Nephron progenitor cell (in vitro differentiated cells): Measurements from ENCODE around the gene DCLK2.

Experiments used
- DNase-seq: peaks from one replicate; pipeline ENCODE4 v3.0.0; 2021
- H3K27ac Mint-ChIP-seq: 2 replicates; pipeline ENCODE4 v1.8.0; 2021; ENCODE audit warnings: mild to moderate bottlenecking, moderate library complexity, mixed read lengths
- H3K27me3 Mint-ChIP-seq: 2 replicates; pipeline ENCODE4 v1.8.0; 2021; ENCODE audit warnings: mild to moderate bottlenecking, low read depth, mixed read lengths; ENCODE audit not compliant: poor library complexity
- H3K36me3 Mint-ChIP-seq: 2 replicates; pipeline ENCODE4 v1.8.0; 2021; ENCODE audit warnings: low read depth, mixed read lengths
- H3K4me1 Mint-ChIP-seq: 2 replicates; pipeline ENCODE4 v1.8.0; 2021; ENCODE audit warnings: mixed read lengths
- H3K4me3 Mint-ChIP-seq: 2 replicates; pipeline ENCODE4 v1.8.0; 2021; ENCODE audit warnings: mild to moderate bottlenecking, moderate library complexity, mixed read lengths
- H3K9me3 Mint-ChIP-seq: 2 replicates; pipeline ENCODE4 v1.8.0; 2021; ENCODE audit warnings: mild to moderate bottlenecking, moderate library complexity, mixed read lengths
- TF ChIP-seq, protein P1 (sequence below): fragments of 200-600 bp; sonication (generic); IDR thresholded peaks from 2 replicates; pipeline ENCODE4 v1.5.0; 2021; ENCODE audit warnings: antibody characterized with exemption

The DCLK2 gene

DNA sequence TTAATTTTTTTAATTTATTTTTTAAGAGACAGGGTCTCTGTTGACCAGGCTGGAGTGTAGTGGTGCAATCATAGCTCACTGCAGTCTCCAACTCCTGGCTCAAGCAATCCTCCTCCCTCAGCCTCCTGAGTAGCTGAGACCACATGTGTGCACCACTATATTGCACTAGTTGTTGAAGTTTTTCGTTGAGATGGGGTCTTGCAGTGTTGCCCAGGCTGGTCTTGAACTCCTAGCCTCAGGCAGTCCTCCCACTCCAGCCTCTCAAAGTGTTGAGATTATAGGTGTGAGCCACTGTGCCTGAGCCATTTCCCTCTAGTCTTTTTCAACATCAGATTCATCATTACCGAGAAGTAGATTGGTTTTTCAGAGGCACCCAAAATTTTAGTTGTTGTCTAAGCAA is 165.7 kb downstream of the DCLK2 start:
- Mint-ChIP-seq H3K4me1 (peaks cover 33% of the 10 kb centered on the region), H3K36me3 (peaks cover 7% of the 10 kb centered on the region), H3K9me3 (no peaks in the 10 kb centered on the region), H3K27me3 (no peaks in the 10 kb centered on the region), H3K27ac (no peak overlapping the region), H3K4me3 (no peak overlapping the region)
- TF ChIP-seq, protein P1, sequence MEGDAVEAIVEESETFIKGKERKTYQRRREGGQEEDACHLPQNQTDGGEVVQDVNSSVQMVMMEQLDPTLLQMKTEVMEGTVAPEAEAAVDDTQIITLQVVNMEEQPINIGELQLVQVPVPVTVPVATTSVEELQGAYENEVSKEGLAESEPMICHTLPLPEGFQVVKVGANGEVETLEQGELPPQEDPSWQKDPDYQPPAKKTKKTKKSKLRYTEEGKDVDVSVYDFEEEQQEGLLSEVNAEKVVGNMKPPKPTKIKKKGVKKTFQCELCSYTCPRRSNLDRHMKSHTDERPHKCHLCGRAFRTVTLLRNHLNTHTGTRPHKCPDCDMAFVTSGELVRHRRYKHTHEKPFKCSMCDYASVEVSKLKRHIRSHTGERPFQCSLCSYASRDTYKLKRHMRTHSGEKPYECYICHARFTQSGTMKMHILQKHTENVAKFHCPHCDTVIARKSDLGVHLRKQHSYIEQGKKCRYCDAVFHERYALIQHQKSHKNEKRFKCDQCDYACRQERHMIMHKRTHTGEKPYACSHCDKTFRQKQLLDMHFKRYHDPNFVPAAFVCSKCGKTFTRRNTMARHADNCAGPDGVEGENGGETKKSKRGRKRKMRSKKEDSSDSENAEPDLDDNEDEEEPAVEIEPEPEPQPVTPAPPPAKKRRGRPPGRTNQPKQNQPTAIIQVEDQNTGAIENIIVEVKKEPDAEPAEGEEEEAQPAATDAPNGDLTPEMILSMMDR = no peak
- no peak for DNase-seq

DNA sequence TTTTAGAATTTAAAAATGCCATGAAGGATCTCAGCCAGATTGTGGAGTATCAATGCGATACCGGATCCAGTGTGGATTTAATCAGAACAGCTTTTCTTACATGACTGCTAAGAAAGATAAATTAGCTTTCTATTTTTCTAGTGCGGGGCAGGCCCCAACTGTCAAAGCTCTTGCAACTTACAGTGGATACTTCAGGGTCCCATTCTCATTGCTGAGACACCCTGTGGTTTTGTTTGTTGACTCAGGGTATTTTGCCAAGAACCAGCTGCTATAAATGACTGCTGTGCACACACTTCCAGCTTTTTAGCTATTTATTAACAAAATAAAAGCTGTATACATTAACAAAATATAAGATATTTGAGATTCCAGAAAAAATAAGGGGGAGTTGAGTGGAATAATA is 166.4 kb downstream of the DCLK2 start:
- Mint-ChIP-seq H3K27me3 (peaks cover 3% of the 10 kb centered on the region), H3K9me3 (no peaks in the 10 kb centered on the region), H3K4me3 (no peak overlapping the region), H3K4me1 (peaks cover 39% of the 10 kb centered on the region), H3K36me3 (peaks cover 3% of the 10 kb centered on the region), H3K27ac (no peak overlapping the region)
- TF ChIP-seq, protein P1 = no peak
- DNase-seq = no peak

DNA sequence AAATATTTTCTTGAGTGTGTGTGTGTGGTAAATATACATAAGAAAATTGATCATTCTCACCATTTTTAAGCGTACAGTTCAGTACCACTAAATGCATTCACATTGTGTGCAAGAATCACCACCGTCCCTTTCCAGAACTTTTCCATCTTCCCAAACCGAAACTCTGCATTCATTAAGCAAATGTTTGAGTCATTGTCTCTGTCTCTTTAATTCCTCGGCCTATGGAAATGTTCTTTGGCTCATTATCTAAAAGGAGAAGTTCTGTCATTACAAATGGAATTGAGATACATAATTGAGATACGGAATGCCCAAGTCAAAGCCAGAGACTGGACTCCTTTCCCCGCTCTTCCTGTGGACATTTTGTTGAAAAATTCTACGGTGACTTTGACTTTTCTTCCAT is 168.9 kb downstream of the DCLK2 start:
- Mint-ChIP-seq H3K4me1 (peaks cover 49% of the 10 kb centered on the region), H3K4me3 (no peak overlapping the region)

DNA sequence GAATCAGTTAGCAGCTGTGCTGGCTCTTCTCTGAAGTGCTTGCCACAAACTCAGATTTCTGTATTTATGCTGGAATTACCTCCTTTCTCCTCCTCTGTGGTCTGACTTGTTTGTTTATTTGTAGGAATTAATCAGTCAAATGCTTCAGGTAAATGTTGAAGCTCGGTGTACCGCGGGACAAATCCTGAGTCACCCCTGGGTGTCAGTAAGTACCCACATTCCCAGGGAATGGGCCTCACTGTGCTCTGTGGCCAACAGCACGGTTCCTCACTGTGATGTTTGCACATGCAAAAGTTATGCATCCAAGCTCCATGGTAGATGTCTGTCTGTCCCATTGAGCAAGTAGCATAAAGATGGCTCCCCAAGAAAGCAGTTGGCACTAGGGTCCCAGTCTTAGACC is 169.9 kb downstream of the DCLK2 start:
- H3K4me3 Mint-ChIP-seq = no peak overlapping the region
- peaks cover 3% of the 10 kb centered on the region for H3K27me3 Mint-ChIP-seq
- TF ChIP-seq, protein P1 = no peak
- H3K27ac Mint-ChIP-seq = no peak overlapping the region
- no peak for DNase-seq
- H3K9me3 Mint-ChIP-seq = no peaks in the 10 kb centered on the region
- peaks cover 52% of the 10 kb centered on the region for H3K4me1 Mint-ChIP-seq
- no peaks in the 10 kb centered on the region for H3K36me3 Mint-ChIP-seq

More for the DNA sequence above, 168.9 kb downstream of the DCLK2 start:
- Mint-ChIP-seq H3K27ac (no peak overlapping the region), H3K9me3 (no peaks in the 10 kb centered on the region), H3K36me3 (no peaks in the 10 kb centered on the region), H3K27me3 (peaks cover 3% of the 10 kb centered on the region)
- TF ChIP-seq, protein P1 = no peak
- no peak for DNase-seq

DNA sequence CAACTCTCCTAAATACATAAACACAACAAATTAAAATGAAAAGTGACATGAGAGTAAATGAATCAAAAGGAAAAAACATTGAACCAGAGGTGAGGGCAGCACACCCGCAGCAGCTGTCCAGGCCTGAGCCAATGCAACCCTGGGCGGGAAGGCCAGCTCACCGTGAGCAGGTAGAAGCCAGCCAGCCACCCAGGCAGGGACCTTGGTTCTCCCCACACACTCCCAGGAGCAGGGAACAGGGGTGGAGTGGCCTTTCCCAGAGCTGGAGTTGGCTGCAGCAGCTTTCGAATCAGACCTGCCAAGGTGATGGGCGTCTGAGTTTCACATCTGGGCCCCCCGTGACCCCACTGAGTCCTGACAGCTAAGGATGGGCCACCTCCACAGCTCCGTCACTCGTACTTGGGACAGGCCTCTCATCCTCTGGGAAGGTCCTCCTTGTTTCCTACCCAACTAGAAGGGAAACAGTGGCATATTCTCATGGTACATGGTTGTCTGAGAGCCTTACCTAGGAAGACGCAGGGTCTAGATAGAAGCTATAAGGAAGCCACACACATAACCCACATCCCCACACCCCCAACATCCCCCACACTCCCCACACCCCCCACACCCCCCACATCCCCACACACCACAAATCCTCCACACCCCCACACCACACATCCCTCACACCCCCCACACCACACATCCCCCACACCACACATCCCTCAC is 172.2 kb downstream of the DCLK2 start:
- Mint-ChIP-seq H3K4me3 (no peak overlapping the region), H3K9me3 (peaks cover 9% of the 10 kb centered on the region), H3K4me1 (peaks cover 53% of the 10 kb centered on the region), H3K27ac (peak overlapping the region; percentile 66), H3K27me3 (peaks cover 8% of the 10 kb centered on the region), H3K36me3 (peaks cover 18% of the 10 kb centered on the region)
- TF ChIP-seq, protein P1 = no peak
- DNase-seq = no peak

DNA sequence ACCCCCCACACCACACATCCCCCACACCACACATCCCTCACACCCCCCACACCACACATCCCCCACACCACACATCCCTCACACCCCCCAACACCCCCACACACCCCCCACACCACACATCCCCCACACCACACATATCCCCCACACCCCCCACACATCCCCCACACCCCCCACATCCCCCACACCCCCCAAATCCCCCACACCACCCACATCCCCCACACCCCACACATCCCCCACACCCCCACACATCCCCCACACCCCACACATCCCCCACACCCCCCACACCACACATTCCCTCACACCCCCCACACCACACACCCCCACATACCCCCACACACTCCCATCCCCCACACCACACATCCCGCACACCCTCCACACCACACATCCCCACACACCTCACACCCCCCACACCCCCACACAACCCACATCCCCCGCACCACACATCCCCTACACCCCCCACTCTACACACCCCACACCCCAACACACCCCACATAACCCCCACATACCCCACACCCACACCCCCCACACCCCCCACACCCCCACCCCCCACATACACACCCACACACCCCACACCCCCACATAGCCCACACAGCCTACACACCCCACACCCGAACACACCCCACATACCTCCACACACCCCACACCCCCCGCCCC is 172.9 kb downstream of the DCLK2 start:
- Mint-ChIP-seq H3K4me1 (peaks cover 57% of the 10 kb centered on the region), H3K9me3 (peaks cover 9% of the 10 kb centered on the region), H3K36me3 (peaks cover 18% of the 10 kb centered on the region), H3K4me3 (no peak overlapping the region), H3K27ac (no peak overlapping the region), H3K27me3 (peaks cover 11% of the 10 kb centered on the region)
- no peak for DNase-seq
- TF ChIP-seq, protein P1 = no peak
